Cardiac fibroblast (primary cell): Measurements from ENCODE around the gene FCN3.

Experiments
- DNase-seq, 2 donors: peaks; one replicate each; pipeline versions ENCODE4 v3.0.0 to v3.0.0-alpha.2; 2010; ENCODE audit warnings: low read depth in 2 of 2
- H3K4me3 ChIP-seq, 2 donors: replicated peaks in 1 of 2; 1 replicate in 1 of 2; 2 replicates in 1 of 2; pipeline ENCODE4 v1.5.1; 2011; ENCODE audit warnings: low read depth in 2 of 2, low read length in 2 of 2, mild to moderate bottlenecking in 2 of 2, moderate library complexity in 1 of 2
- CTCF ChIP-seq: IDR thresholded peaks from one replicate; pipeline ENCODE4 v1.5.1; 2011; ENCODE audit warnings: low read depth, mild to moderate bottlenecking, low read length, inconsistent platforms

FCN3 gene

GRCh38 chr1:27377760-27378495 lies 3.3 kb upstream of the FCN3 start:
- TF ChIP-seq CTCF, result no peak
- no peak overlapping the region for H3K4me3 ChIP-seq
- no peak for DNase-seq

GRCh38 chr1:27372808-27373690 lies 1.6 kb downstream of the FCN3 start:
- peak; percentile 36 for TF ChIP-seq CTCF
- no peak overlapping the region for H3K4me3 ChIP-seq
- no peak for DNase-seq

- TF ChIP-seq CTCF, result no peak
- DNase-seq, result peak in 1 of 2 donors; percentile 28
- no peak overlapping the region for H3K4me3 ChIP-seq
Observed at GRCh38 chr1:27372022-27372807, 2.4 kb downstream of the FCN3 start.

- TF ChIP-seq CTCF, result peak; percentile 29
- H3K4me3 ChIP-seq, result no peak overlapping the region
- peak; percentile 47 to 57 for DNase-seq
Observed at GRCh38 chr1:27368869-27369582, 5.6 kb downstream of the FCN3 start.

GRCh38 chr1:27367160-27367650 lies 7.4 kb downstream of the FCN3 start:
- no peak for TF ChIP-seq CTCF

More at GRCh38 chr1:27367160-27367650, 7.4 kb downstream of the FCN3 start:
- no peak for DNase-seq
- peak overlapping the region; percentile 73 to 78 for H3K4me3 ChIP-seq
